GM12878 (cell line): ENCODE measurements around the gene CNKSR3. TPM values are rescaled to one million over a fixed set of nuclear protein-coding genes. Genes with fewer than 3 reads are reported as not detected.

Experiments
- ATAC-seq: fragments of 200-7000 bp; cut with Tn5 transposase; 3 replicates; pipeline ENCODE4 v1.9.1; 2020; ENCODE audit warnings: mild to moderate bottlenecking, moderate library complexity
- BruUV-seq: library from RNA; stranded (reverse); fragments of 400-500 nt; replicated peaks from 2 replicates; lab custom pipeline; 2021; lab: Mats Ljungman, UMichigan
- CTCF ChIA-PET: fragments of 300-600 bp; sonication (Branson Sonifier 250); formaldehyde crosslinking; extraction: SDS; loops from one replicate; lab custom pipeline; 2021; ENCODE audit warnings: inconsistent platforms; lab: Yijun Ruan, JAX
- POLR2A ChIA-PET: fragments of 350-600 bp; formaldehyde crosslinking; extraction: SDS; loops from one replicate; lab custom pipeline; 2021; ENCODE audit warnings: inconsistent platforms; lab: Charles Lee
- RAD21 ChIA-PET: fragments of 300-600 bp; sonication (Branson Sonifier 250); formaldehyde crosslinking; loops from one replicate; lab custom pipeline; 2023; ENCODE audit warnings: antibody characterized with exemption; ENCODE audit not compliant: unreplicated experiment; lab: Charles Lee
- SMC1A ChIA-PET: fragments of 300-600 bp; sonication (Branson Sonifier 250); formaldehyde crosslinking; loops from one replicate; lab custom pipeline; 2023; ENCODE audit not compliant: unreplicated experiment, uncharacterized antibody; lab: Charles Lee
- DNase-seq: peaks from one replicate; pipeline ENCODE4 v3.0.0-alpha.2; 2011; ENCODE audit warnings: low read depth, low spot score
- FAIRE-seq: peaks from 3 replicates; lab custom pipeline; 2011; peaks lifted over from hg19 to GRCh38; lab: Jason Lieb, UNC
- H2AFZ ChIP-seq: 2 replicates; pipeline ENCODE4 v1.6.0; 2011; ENCODE audit warnings: low read depth, low read length, control low read depth; ENCODE audit not compliant: control insufficient read depth
- H3K27ac ChIP-seq: 2 replicates; pipeline ENCODE4 v1.5.1; 2011; ENCODE audit warnings: control low read depth; ENCODE audit not compliant: control insufficient read depth, insufficient read depth
- H3K27me3 ChIP-seq, 2 experiments: replicated peaks in 1 of 2; 2 replicates each; pipeline versions ENCODE4 v1.6.0 to v1.6.1; 2011; ENCODE audit warnings: low read length in 1 of 2; ENCODE audit not compliant: control insufficient read depth in 2 of 2, insufficient read depth in 2 of 2
- H3K36me3 ChIP-seq, 2 experiments: 2 replicates each; pipeline ENCODE4 v1.5.1; 2011; ENCODE audit warnings: low read length in 1 of 2; ENCODE audit not compliant: control insufficient read depth in 2 of 2, insufficient read depth in 2 of 2
- H3K4me1 ChIP-seq: 2 replicates; pipeline ENCODE4 v1.6.1; 2011; ENCODE audit warnings: mild to moderate bottlenecking, low read length, moderate library complexity, mixed read lengths; ENCODE audit not compliant: control insufficient read depth, insufficient read depth
- H3K4me2 ChIP-seq: 2 replicates; pipeline ENCODE4 v1.6.0; 2011; ENCODE audit warnings: control low read depth; ENCODE audit not compliant: control insufficient read depth, insufficient read depth
- H3K4me3 ChIP-seq: fragments of 200-600 bp; sonication (generic); 2 replicates; pipeline ENCODE4 v1.5.1; 2016
- H3K79me2 ChIP-seq: 2 replicates; pipeline ENCODE4 v1.6.0; 2011; ENCODE audit warnings: low read length; ENCODE audit not compliant: control insufficient read depth, insufficient read depth
- H3K9ac ChIP-seq: 2 replicates; pipeline ENCODE4 v1.8.0; 2011; ENCODE audit warnings: low read length, control low read depth, mixed read lengths; ENCODE audit not compliant: control insufficient read depth, insufficient read depth
- H3K9me3 ChIP-seq: replicated peaks from 3 replicates; pipeline ENCODE4 v1.5.1; 2011; ENCODE audit warnings: mild to moderate bottlenecking, low read length; ENCODE audit not compliant: control insufficient read depth, insufficient read depth
- H4K20me1 ChIP-seq: 2 replicates; pipeline ENCODE4 v1.6.0; 2011; ENCODE audit not compliant: control insufficient read depth, insufficient read depth
- GABPA ChIP-seq: IDR thresholded peaks from 2 replicates; pipeline ENCODE4 v1.6.1; 2014; ENCODE audit warnings: antibody characterized with exemption, low read depth, mild to moderate bottlenecking, inconsistent platforms
- MEF2A ChIP-seq: IDR thresholded peaks from 2 replicates; pipeline ENCODE4 v1.6.1; 2011; ENCODE audit warnings: low read depth, mild to moderate bottlenecking, low read length, moderate library complexity; ENCODE audit not compliant: insufficient read depth
- NBN ChIP-seq: fragments of 450-650 bp; IDR thresholded peaks from 2 replicates; pipeline ENCODE4 v1.6.1; 2016
- NFIC ChIP-seq: IDR thresholded peaks from 2 replicates; pipeline ENCODE4 v1.6.1; 2012; ENCODE audit warnings: low read depth, mild to moderate bottlenecking, inconsistent platforms, low read length, moderate library complexity
- RCOR1 ChIP-seq: conservative IDR thresholded peaks from 2 replicates; pipeline ENCODE4 v1.6.1; 2012; ENCODE audit warnings: low read depth, low read length, improper control_type of control experiment
- YY1 ChIP-seq: IDR thresholded peaks from 2 replicates; pipeline ENCODE4 v1.6.1; 2011; ENCODE audit warnings: low read depth, mild to moderate bottlenecking, low read length
- WGBS: methylation state at CpG from one replicate; pipeline ENCODE4 v1.1.6; 2016; ENCODE audit warnings: low lambda C conversion rate; ENCODE audit not compliant: insufficient replicate concordance, insufficient coverage; ENCODE audit errors: missing lambda C conversion rate; 5-methylcytosine and 5-hydroxymethylcytosine counted together
- in situ Hi-C: fragments of 300-500 bp; cut with MboI; formaldehyde crosslinking; loops from 9 replicates; pipeline ENCODE4 v1.14.3; 2018; ENCODE audit warnings: mixed read lengths
- intact Hi-C: fragments of 100-400 bp; cut with micrococcal nuclease; formaldehyde crosslinking; loops from one replicate; pipeline ENCODE4 v1.14.2; 2022; ENCODE audit not compliant: unreplicated experiment
- polyA plus RNA-seq, 11 experiments: library from polyadenylated mRNA; depleted of rRNA in 4 of 11; unstranded in 6 of 11; stranded (reverse) in 5 of 11; fragments of >200 nt; fragmentation: Nextera tagmentation in 4 of 11; fragmentation: Illumina TruSeq in 1 of 11; extraction: Ambion mirVana in 4 of 11; extraction: Trizol in 1 of 11; gene quantifications; 1 replicate in 1 of 11; 2 replicates in 10 of 11; pipeline versions ENCODE4 v1.2.1 to v1.2.3, GENCODE V29; 2011 to 2016; ENCODE audit warnings: inconsistent platforms in 2 of 11, missing spikeins in 2 of 11, low read depth in 1 of 11
- total RNA-seq, 4 experiments: library from RNA; depleted of rRNA in 3 of 4; stranded (reverse); fragments of >200 nt in 3 of 4; fragmentation: Illumina TruSeq in 1 of 4; extraction: Trizol in 1 of 4; gene quantifications; 2 replicates each; pipeline versions ENCODE4 v1.2.1 to v1.2.3, GENCODE V29; 2013 to 2021
- TF ChIP-seq, protein P1 (sequence below): IDR thresholded peaks from 2 replicates; pipeline ENCODE4 v1.6.1; 2012; ENCODE audit warnings: mild to moderate bottlenecking, low read depth, low read length

CNKSR3 gene
- total and polyA plus RNA-seq, 10 of the 15 experiments (the other 5 are each of a cell fraction or from before 2014, with no cell fraction given): under 0.01 to 0.48 (median 0.12) TPM; not detected in 2

DNA sequence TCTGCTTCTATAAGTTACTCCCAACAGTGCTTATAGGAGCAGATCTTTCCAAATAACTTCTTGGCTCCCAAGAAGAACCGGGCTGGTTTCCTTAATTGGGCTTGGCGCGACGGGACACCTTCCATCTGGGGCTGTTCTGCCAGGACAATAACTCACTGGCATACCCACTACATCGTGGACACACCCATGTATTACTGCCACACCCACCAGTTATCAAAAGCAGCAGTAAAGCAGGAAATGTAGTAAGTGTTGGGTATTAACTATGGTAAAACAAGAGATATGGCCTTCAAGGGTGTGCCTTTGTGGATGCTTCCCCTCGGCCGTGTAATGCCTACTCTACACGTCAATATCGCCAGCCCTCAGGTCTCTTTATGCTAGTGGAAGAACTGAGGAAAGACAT lies 24.7 kb downstream of the CNKSR3 start:
- peaks cover 0 to 2% of the 10 kb centered on the region in 2 experiments; a peak in 1 of 4 replicates for H3K27me3 ChIP-seq
- no peak for DNase-seq
- ATAC-seq: no peak
- H3K4me3 ChIP-seq: no peak overlapping the region
- no peak overlapping the region for H3K27ac ChIP-seq
- H3K79me2 ChIP-seq: no peaks in the 10 kb centered on the region
- no peak for FAIRE-seq
- H3K9me3 ChIP-seq: no peaks in the 10 kb centered on the region
- H3K4me1 ChIP-seq: no peaks in the 10 kb centered on the region
- no peak overlapping the region for H3K4me2 ChIP-seq
- intact Hi-C loops: no loop called here
- SMC1A ChIA-PET: no interaction called here
- CTCF ChIA-PET: interaction anchor here (1.6 kb wide), 1 partner anchor 14 kb away, joined by 4 read pairs; no protein-coding TSS in a partner anchor
- no TSS peak for BruUV-seq
- no peaks in the 10 kb centered on the region for H4K20me1 ChIP-seq
- H3K9ac ChIP-seq: no peak overlapping the region
- RAD21 ChIA-PET: no interaction called here
- no peaks in the 10 kb centered on the region for H3K36me3 ChIP-seq
- TF ChIP-seq RCOR1 (no peak), YY1 (no peak), NBN (no peak), GABPA (no peak), NFIC (no peak), MEF2A (no peak)
- TF ChIP-seq, protein P1, sequence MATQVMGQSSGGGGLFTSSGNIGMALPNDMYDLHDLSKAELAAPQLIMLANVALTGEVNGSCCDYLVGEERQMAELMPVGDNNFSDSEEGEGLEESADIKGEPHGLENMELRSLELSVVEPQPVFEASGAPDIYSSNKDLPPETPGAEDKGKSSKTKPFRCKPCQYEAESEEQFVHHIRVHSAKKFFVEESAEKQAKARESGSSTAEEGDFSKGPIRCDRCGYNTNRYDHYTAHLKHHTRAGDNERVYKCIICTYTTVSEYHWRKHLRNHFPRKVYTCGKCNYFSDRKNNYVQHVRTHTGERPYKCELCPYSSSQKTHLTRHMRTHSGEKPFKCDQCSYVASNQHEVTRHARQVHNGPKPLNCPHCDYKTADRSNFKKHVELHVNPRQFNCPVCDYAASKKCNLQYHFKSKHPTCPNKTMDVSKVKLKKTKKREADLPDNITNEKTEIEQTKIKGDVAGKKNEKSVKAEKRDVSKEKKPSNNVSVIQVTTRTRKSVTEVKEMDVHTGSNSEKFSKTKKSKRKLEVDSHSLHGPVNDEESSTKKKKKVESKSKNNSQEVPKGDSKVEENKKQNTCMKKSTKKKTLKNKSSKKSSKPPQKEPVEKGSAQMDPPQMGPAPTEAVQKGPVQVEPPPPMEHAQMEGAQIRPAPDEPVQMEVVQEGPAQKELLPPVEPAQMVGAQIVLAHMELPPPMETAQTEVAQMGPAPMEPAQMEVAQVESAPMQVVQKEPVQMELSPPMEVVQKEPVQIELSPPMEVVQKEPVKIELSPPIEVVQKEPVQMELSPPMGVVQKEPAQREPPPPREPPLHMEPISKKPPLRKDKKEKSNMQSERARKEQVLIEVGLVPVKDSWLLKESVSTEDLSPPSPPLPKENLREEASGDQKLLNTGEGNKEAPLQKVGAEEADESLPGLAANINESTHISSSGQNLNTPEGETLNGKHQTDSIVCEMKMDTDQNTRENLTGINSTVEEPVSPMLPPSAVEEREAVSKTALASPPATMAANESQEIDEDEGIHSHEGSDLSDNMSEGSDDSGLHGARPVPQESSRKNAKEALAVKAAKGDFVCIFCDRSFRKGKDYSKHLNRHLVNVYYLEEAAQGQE: no peak
- in situ Hi-C loops: no loop called here
- WGBS: 72% methylated on average over 9 of the region's 9 CpGs
- no peak overlapping the region for H2AFZ ChIP-seq
- POLR2A ChIA-PET: no interaction called here
